ENCODE data around the gene MAPKAP1. TPM values are rescaled to one million over a fixed set of nuclear protein-coding genes. Genes with fewer than 3 reads are reported as not detected.

MAPKAP1 gene
- total RNA-seq, 1 donor from 2014 or later = 56.6 TPM

- Mint-ChIP-seq H3K27ac (no peak overlapping the region), H3K36me3 (no peaks in the 10 kb centered on the region), H3K4me1 (peaks cover 49% of the 10 kb centered on the region), H3K4me3 (no peak overlapping the region), H3K27me3 (ENCODE audit: insufficient read depth, low read depth) (peaks cover 2% of the 10 kb centered on the region), H3K9me3 (no peaks in the 10 kb centered on the region)
- Histone ChIP-seq H3K27me3 (no peaks in the 10 kb centered on the region), H3K9ac (no peak overlapping the region), H3K9me3 (ENCODE audit: low read depth) (no peaks in the 10 kb centered on the region), H4K20me1 (ENCODE audit: low read depth) (peaks cover 24% of the 10 kb centered on the region), H3K79me2 (ENCODE audit: low read depth) (no peaks in the 10 kb centered on the region), H3F3A (ENCODE audit: low read depth) (peaks cover 26% of the 10 kb centered on the region), H3K27ac (no peak overlapping the region), H3K4me3 (no peak overlapping the region), H3K36me3 (no peaks in the 10 kb centered on the region), H3K4me1 (peaks cover 47% of the 10 kb centered on the region), H2AFZ (replicated peaks) (no peak overlapping the region), H3K4me2 (no peak overlapping the region)
- DNase-seq (ENCODE audit: low spot score) = no peak
- TF ChIP-seq EZH2 (IDR thresholded peaks at IDR 0.05) (no peak), EZH2phosphoT487 (IDR thresholded peaks at IDR 0.05) (no peak)
- TF ChIP-seq, protein P1, sequence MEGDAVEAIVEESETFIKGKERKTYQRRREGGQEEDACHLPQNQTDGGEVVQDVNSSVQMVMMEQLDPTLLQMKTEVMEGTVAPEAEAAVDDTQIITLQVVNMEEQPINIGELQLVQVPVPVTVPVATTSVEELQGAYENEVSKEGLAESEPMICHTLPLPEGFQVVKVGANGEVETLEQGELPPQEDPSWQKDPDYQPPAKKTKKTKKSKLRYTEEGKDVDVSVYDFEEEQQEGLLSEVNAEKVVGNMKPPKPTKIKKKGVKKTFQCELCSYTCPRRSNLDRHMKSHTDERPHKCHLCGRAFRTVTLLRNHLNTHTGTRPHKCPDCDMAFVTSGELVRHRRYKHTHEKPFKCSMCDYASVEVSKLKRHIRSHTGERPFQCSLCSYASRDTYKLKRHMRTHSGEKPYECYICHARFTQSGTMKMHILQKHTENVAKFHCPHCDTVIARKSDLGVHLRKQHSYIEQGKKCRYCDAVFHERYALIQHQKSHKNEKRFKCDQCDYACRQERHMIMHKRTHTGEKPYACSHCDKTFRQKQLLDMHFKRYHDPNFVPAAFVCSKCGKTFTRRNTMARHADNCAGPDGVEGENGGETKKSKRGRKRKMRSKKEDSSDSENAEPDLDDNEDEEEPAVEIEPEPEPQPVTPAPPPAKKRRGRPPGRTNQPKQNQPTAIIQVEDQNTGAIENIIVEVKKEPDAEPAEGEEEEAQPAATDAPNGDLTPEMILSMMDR (IDR thresholded peaks at IDR 0.05) = no peak
Observed at GRCh38 chr9:125468646-125469045, 238.4 kb downstream of the MAPKAP1 start.

DNA sequence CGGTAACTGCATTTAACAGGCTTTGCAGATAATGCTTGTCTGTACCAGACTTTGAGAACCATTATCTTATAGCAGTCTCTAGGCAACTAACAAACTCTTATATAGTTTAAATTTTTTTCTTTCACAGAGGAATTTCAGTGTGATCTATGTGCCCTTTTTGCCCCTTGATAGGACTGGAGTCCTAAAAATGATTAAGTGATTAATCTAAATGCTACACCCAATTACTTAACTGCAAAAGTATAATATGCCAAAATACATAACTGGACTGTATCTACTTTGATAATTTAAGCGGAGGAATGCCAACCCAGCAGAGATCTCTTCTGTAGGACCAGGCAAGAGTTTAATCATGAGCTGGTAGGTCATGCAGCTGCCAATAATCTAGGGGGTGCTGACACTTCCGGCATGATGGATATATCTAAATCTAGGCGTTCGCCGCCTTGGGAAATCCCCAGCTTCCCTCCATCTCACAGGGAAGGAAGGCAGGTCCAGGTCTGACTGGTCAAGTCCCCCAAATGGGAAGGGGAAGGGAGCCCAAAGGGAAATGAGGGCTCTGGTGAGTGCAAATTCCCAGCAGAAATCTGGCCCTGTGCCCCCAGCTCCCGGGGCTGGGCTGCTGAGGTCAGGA is 239.8 kb downstream of the MAPKAP1 start:
- Histone ChIP-seq H3K4me2 (no peak overlapping the region), H3K9me3 (ENCODE audit: low read depth) (no peaks in the 10 kb centered on the region), H2AFZ (replicated peaks) (no peak overlapping the region), H3K9ac (no peak overlapping the region), H3K27ac (no peak overlapping the region), H3K36me3 (no peaks in the 10 kb centered on the region), H3K79me2 (ENCODE audit: low read depth) (no peaks in the 10 kb centered on the region), H3K27me3 (no peaks in the 10 kb centered on the region), H3K4me3 (no peak overlapping the region), H3F3A (ENCODE audit: low read depth) (peaks cover 38% of the 10 kb centered on the region), H3K4me1 (peaks cover 49% of the 10 kb centered on the region), H4K20me1 (ENCODE audit: low read depth) (peaks cover 25% of the 10 kb centered on the region)
- no peaks in the 10 kb centered on the region for H3K9me3 Mint-ChIP-seq
- peaks cover 4% of the 10 kb centered on the region for H3K27me3 Mint-ChIP-seq (ENCODE audit: insufficient read depth, low read depth)
- H3K4me3 Mint-ChIP-seq = no peak overlapping the region
- H3K27ac Mint-ChIP-seq = no peak overlapping the region
- TF ChIP-seq, protein P1 (IDR thresholded peaks at IDR 0.05) = no peak
- TF ChIP-seq EZH2 (IDR thresholded peaks at IDR 0.05) (no peak), EZH2phosphoT487 (IDR thresholded peaks at IDR 0.05) (no peak)
- H3K36me3 Mint-ChIP-seq = no peaks in the 10 kb centered on the region
- H3K4me1 Mint-ChIP-seq = peaks cover 51% of the 10 kb centered on the region
- no peak for DNase-seq (ENCODE audit: low spot score)

DNA sequence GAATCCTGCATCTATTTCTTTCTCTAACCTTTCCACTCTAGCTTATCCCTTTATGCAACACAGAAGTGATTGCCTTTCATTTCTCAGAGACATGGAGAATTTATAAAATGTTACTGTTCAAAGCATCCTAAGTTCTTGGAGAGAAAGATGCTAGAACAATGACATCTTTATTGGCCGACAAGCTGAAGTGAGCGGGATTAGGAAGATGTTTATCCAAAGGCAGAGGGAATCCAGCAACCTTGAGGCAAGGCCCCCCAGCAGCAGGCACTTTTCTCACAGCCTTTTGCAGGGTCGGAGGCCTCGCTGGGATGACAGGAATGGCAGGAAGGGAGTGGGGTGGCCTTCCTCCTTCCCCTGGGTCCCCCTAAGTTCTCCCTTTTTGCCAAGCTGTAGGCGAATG is 240.6 kb downstream of the MAPKAP1 start:
- Histone ChIP-seq H4K20me1 (ENCODE audit: low read depth) (peaks cover 28% of the 10 kb centered on the region), H3K4me1 (peaks cover 57% of the 10 kb centered on the region), H3K4me3 (no peak overlapping the region), H3K9me3 (ENCODE audit: low read depth) (no peaks in the 10 kb centered on the region), H3K27me3 (no peaks in the 10 kb centered on the region), H3K36me3 (no peaks in the 10 kb centered on the region), H3K79me2 (ENCODE audit: low read depth) (no peaks in the 10 kb centered on the region), H2AFZ (replicated peaks) (no peak overlapping the region), H3K27ac (no peak overlapping the region), H3K9ac (no peak overlapping the region), H3K4me2 (peak overlapping the region; percentile 13), H3F3A (ENCODE audit: low read depth) (peaks cover 43% of the 10 kb centered on the region)
- no peak overlapping the region for H3K4me3 Mint-ChIP-seq
- no peak overlapping the region for H3K27ac Mint-ChIP-seq
- no peaks in the 10 kb centered on the region for H3K36me3 Mint-ChIP-seq
- H3K9me3 Mint-ChIP-seq = no peaks in the 10 kb centered on the region
- DNase-seq (ENCODE audit: low spot score) = peak; percentile 37
- H3K27me3 Mint-ChIP-seq (ENCODE audit: insufficient read depth, low read depth) = peaks cover 4% of the 10 kb centered on the region
- peaks cover 52% of the 10 kb centered on the region for H3K4me1 Mint-ChIP-seq
- TF ChIP-seq, protein P1 (IDR thresholded peaks at IDR 0.05) = no peak
- TF ChIP-seq EZH2 (IDR thresholded peaks at IDR 0.05) (no peak), EZH2phosphoT487 (IDR thresholded peaks at IDR 0.05) (no peak)
